ENCODE results near the gene PYDC1.
"Not testable (repeated sequence)": the region's sequence is repeated elsewhere in the genome, so short reads cannot be mapped to it uniquely, and the experiment has no call there.

Gene PYDC1

DNA sequence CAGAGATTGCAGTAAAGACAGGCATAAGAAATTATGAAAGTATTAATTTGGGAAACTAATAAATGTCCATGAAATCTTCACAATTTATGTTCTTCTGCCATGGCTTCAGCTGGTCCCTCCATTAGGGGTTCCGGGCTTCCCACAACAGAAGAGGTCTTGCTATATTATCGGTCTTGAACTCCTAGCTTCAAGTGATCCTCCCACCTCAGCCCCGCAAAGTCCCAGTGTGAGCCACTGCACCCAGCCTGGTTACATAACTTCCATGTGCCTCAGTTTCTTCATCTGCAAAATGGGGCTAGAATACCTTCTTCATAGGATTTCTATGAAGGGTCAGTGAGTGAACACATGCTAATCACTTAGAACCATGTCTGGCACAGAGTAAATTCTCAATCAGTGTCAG lies 29.4 kb upstream of the PYDC1 start:
- H3K27me3 ChIP-seq (ENCODE audit: control insufficient read depth in 1 of 2, insufficient read depth in 2 of 2, low read length in 2 of 2) = peaks cover 0 to 3% of the 10 kb centered on the region in 2 donors
- H3K27ac ChIP-seq (ENCODE audit: low read depth, low read length) = no peak overlapping the region
- H3K9ac ChIP-seq (ENCODE audit: low read length) = no peak overlapping the region
- no peaks in the 10 kb centered on the region for H3K4me1 ChIP-seq (ENCODE audit: insufficient read depth, low read length)
- no peak overlapping the region for H3K4me3 ChIP-seq (ENCODE audit: low read depth in 1 of 2, low read length in 2 of 2)
- H3K9me3 ChIP-seq (ENCODE audit: low read length) = no peaks in the 10 kb centered on the region
- H3K36me3 ChIP-seq (ENCODE audit: insufficient read depth, low read length) = no peaks in the 10 kb centered on the region

DNA sequence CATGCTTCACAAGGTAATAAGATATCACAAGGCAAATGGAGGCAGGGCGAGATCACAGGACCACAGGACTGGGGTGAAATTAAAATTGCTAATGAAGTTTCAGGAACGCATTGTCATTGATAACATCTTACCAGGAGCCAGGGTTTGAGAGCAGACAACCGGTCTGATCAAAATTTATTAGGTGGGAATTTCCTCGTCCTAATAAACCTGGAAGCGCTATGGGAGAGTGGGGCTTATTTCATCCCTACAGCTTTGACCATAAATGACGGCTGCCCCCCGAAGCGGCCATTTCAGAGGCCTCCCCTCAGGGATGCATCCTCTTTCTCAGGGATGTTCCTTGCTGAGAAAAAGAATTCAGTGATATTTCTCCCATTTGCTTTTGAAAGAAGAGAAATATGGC lies 28.7 kb upstream of the PYDC1 start:
- H3K9ac ChIP-seq (ENCODE audit: low read length); H3K27me3 ChIP-seq (ENCODE audit: control insufficient read depth in 1 of 2, insufficient read depth in 2 of 2, low read length in 2 of 2): not testable (repeated sequence)

DNA sequence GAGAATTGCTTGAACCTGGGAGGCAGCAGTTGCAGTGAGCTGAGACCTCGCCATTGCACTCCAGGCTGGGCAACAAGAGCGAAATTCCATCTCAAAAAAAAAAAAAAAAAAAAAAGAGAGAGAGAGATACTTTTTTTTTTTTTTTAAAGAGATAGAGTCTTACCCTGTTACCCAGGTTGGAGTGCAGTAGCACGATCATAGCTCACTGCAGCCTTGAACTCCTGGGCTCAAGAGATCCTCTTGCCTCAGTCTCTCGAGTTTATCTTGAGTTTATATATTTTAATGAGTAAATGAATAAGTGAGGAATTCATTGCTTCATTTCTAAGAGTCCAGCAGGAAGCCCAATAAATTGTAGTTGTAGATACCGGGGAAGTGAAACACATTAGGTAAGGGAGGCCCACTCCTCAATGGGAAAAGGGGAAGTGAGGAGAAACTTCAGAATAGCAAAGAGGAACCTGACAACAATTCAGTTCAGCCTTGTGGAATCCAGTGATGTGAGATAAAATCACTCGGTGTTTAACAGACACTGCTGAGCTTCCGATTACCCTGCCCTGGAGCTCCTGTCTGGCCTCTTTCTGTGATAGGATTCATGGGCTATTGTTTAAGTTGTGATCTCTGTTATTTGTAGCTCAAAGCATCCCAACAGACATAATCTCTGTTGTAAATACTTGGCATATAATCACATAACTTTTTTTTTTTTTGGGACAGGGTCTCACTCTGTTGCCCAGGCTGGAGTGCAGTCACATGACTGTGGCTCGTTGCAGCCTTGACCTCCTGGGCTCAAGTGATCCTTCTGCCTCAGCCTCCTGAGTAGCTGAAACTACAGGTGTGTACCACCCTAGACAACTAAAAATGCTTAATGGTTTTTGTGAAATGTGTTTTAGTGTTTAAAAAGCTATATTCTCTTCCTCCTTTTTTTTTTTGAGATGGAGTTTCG lies 27.1 kb upstream of the PYDC1 start:
- no peaks in the 10 kb centered on the region for H3K36me3 ChIP-seq (ENCODE audit: insufficient read depth, low read length)
- H3K9ac ChIP-seq (ENCODE audit: low read length) = no peak overlapping the region
- no peaks in the 10 kb centered on the region for H3K4me1 ChIP-seq (ENCODE audit: insufficient read depth, low read length)
- H3K9me3 ChIP-seq (ENCODE audit: low read length) = no peaks in the 10 kb centered on the region
- peaks cover 0 to 3% of the 10 kb centered on the region in 2 donors for H3K27me3 ChIP-seq (ENCODE audit: control insufficient read depth in 1 of 2, insufficient read depth in 2 of 2, low read length in 2 of 2)
- no peak overlapping the region for H3K4me3 ChIP-seq (ENCODE audit: low read depth in 1 of 2, low read length in 2 of 2)
- H3K27ac ChIP-seq (ENCODE audit: low read depth, low read length) = no peak overlapping the region

More for the DNA sequence above, 28.7 kb upstream of the PYDC1 start:
- not testable (repeated sequence) for H3K27ac ChIP-seq (ENCODE audit: low read depth, low read length); H3K4me1 ChIP-seq (ENCODE audit: insufficient read depth, low read length); H3K9me3 ChIP-seq (ENCODE audit: low read length); H3K4me3 ChIP-seq (ENCODE audit: low read depth in 1 of 2, low read length in 2 of 2); H3K36me3 ChIP-seq (ENCODE audit: insufficient read depth, low read length)

DNA sequence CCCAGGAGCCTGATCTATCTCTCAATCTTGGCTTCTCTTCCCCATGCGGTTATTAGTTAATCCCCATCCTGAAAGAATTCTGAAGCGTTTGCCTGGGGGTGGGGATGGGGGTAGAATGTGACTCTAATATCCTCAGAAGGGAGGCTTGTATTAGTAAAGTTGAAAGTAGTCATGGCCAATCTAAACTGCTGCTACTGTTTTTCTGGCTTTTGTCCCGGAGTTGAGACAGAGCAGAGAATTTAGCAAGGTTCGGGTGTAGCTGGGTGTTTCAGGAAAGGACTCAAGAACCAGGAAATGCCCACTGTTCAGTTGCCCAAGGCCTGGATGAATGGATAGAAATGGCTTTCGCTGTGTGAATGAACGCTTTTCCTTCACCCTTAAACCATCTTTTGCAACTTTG lies 25.3 kb upstream of the PYDC1 start:
- no peak overlapping the region for H3K27ac ChIP-seq (ENCODE audit: low read depth, low read length)
- no peaks in the 10 kb centered on the region for H3K36me3 ChIP-seq (ENCODE audit: insufficient read depth, low read length)
- no peak overlapping the region for H3K4me3 ChIP-seq (ENCODE audit: low read depth in 1 of 2, low read length in 2 of 2)
- no peaks in the 10 kb centered on the region for H3K9me3 ChIP-seq (ENCODE audit: low read length)
- H3K9ac ChIP-seq (ENCODE audit: low read length) = no peak overlapping the region
- no peaks in the 10 kb centered on the region for H3K4me1 ChIP-seq (ENCODE audit: insufficient read depth, low read length)
- peaks cover 0 to 3% of the 10 kb centered on the region in 2 donors for H3K27me3 ChIP-seq (ENCODE audit: control insufficient read depth in 1 of 2, insufficient read depth in 2 of 2, low read length in 2 of 2)

DNA sequence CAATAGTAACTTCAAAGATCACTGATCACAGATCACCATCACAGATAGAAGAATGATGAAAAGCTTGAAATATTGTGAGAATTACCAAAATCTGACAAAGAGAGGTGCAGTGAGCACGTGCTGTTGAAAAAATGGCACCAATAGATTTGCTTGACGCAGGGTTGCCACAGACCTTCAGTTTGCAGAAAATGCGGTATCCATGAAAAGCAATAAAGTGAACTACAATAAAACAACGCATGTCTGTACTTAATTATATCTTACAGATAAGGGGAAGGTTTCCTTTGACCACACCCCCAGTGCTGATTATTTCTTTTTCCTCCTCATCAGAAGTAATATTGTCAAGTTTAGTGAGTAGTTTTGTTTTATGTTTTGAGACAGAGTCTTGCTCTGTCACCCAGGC lies 21.1 kb upstream of the PYDC1 start:
- Histone ChIP-seq H3K9ac (ENCODE audit: low read length) (no peak overlapping the region), H3K27me3 (ENCODE audit: control insufficient read depth in 1 of 2, insufficient read depth in 2 of 2, low read length in 2 of 2) (no peaks in the 10 kb centered on the region), H3K4me3 (ENCODE audit: low read depth in 1 of 2, low read length in 2 of 2) (no peak overlapping the region), H3K36me3 (ENCODE audit: insufficient read depth, low read length) (no peaks in the 10 kb centered on the region), H3K4me1 (ENCODE audit: insufficient read depth, low read length) (no peaks in the 10 kb centered on the region), H3K9me3 (ENCODE audit: low read length) (no peaks in the 10 kb centered on the region), H3K27ac (ENCODE audit: low read depth, low read length) (no peak overlapping the region)

DNA sequence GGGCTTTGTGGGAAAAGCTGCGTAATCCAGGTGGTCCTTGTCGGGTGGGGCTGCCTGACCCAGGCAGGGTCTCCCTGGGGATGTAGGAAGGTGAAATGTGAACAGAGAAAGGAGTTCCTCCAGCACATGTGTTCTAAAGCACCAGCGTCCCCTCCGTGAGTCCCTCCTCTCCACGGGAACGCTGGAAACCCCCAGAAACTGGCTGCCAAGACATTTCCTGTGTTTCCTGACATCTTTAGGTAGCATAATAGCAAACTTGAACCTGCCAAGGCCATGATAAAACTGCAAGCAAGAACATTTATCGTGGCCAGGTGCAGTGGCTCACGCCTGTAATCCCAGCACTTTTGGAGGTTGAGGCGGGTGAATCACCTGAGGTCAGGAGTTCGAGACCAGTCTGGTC lies 12.6 kb upstream of the PYDC1 start:
- Histone ChIP-seq H3K9me3 (ENCODE audit: low read length) (no peaks in the 10 kb centered on the region), H3K27me3 (ENCODE audit: control insufficient read depth in 1 of 2, insufficient read depth in 2 of 2, low read length in 2 of 2) (no peaks in the 10 kb centered on the region), H3K9ac (ENCODE audit: low read length) (no peak overlapping the region), H3K4me1 (ENCODE audit: insufficient read depth, low read length) (no peaks in the 10 kb centered on the region), H3K27ac (ENCODE audit: low read depth, low read length) (no peak overlapping the region), H3K4me3 (ENCODE audit: low read depth in 1 of 2, low read length in 2 of 2) (no peak overlapping the region), H3K36me3 (ENCODE audit: insufficient read depth, low read length) (no peaks in the 10 kb centered on the region)

DNA sequence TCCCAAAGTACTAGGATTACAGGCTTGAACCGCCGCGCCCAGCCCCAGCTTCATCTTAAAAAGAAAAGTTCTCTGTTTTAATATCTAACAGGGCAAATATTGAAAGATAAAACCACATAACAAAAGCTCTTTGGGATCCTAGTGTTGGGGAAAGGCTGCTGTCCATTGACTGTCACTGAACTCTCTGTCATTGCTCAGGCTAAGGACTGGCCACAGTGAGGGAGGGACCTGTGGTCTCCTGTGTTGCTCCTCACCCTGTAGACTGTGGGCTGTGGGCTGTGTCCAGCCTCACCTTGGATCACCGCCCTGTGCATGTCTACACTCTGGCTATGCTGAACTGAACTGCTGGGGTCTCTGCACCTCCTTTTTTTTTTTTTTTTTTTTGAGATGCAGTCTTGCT lies 11.3 kb upstream of the PYDC1 start:
- H3K4me3 ChIP-seq (ENCODE audit: low read depth in 1 of 2, low read length in 2 of 2) = no peak overlapping the region
- H3K36me3 ChIP-seq (ENCODE audit: insufficient read depth, low read length) = no peaks in the 10 kb centered on the region
- no peak overlapping the region for H3K27ac ChIP-seq (ENCODE audit: low read depth, low read length)
- H3K27me3 ChIP-seq (ENCODE audit: control insufficient read depth in 1 of 2, insufficient read depth in 2 of 2, low read length in 2 of 2) = peaks cover 0 to 1% of the 10 kb centered on the region in 2 donors
- no peaks in the 10 kb centered on the region for H3K9me3 ChIP-seq (ENCODE audit: low read length)
- H3K4me1 ChIP-seq (ENCODE audit: insufficient read depth, low read length) = no peaks in the 10 kb centered on the region
- no peak overlapping the region for H3K9ac ChIP-seq (ENCODE audit: low read length)

DNA sequence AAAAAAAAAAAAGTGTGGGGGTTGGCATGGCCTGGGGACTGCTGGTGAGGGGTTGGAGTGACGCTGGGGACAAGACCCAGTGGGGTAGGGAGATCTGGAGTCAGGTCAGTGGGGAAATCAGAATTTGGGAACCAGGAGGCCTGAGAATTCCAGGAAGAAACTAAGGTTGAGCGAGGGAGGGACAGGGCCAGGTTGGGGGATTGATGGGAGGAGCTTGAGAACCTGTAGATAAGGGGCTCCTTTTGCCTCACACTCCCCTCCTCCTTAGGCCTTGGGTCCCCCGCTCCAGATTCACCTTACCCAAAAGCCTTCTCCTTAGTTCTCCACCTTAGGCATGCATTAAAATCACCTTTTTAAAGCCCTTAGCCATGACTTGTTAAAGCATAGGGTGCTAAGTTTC lies 8.3 kb upstream of the PYDC1 start:
- Histone ChIP-seq H3K4me1 (ENCODE audit: insufficient read depth, low read length) (no peaks in the 10 kb centered on the region), H3K9ac (ENCODE audit: low read length) (no peak overlapping the region), H3K36me3 (ENCODE audit: insufficient read depth, low read length) (no peaks in the 10 kb centered on the region), H3K4me3 (ENCODE audit: low read depth in 1 of 2, low read length in 2 of 2) (no peak overlapping the region), H3K27ac (ENCODE audit: low read depth, low read length) (no peak overlapping the region), H3K27me3 (ENCODE audit: control insufficient read depth in 1 of 2, insufficient read depth in 2 of 2, low read length in 2 of 2) (peaks cover 0 to 11% of the 10 kb centered on the region in 2 donors), H3K9me3 (ENCODE audit: low read length) (no peaks in the 10 kb centered on the region)

DNA sequence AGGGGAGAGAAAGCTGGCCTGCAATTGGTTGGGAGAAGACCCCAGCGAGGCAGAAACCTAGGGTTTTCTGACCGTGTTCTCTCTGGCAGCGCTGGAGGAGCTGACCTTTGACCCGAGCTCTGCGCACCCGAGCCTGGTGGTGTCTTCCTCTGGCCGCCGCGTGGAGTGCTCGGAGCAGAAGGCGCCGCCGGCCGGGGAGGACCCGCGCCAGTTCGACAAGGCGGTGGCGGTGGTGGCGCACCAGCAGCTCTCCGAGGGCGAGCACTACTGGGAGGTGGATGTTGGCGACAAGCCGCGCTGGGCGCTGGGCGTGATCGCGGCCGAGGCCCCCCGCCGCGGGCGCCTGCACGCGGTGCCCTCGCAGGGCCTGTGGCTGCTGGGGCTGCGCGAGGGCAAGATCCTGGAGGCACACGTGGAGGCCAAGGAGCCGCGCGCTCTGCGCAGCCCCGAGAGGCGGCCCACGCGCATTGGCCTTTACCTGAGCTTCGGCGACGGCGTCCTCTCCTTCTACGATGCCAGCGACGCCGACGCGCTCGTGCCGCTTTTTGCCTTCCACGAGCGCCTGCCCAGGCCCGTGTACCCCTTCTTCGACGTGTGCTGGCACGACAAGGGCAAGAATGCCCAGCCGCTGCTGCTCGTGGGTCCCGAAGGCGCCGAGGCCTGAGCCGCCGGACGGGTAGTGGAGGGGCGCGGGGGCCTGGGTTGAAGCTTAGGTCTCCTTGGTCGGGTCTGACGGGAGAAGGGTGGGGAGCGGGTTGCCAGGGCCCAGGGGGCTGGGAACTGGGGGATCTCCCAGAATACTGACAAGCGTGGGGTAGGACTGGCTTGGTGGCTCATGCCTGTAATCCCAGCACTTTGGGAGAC lies 7.4 kb upstream of the PYDC1 start:
- Histone ChIP-seq H3K9ac (ENCODE audit: low read length) (no peak overlapping the region), H3K36me3 (ENCODE audit: insufficient read depth, low read length) (no peaks in the 10 kb centered on the region), H3K4me1 (ENCODE audit: insufficient read depth, low read length) (no peaks in the 10 kb centered on the region), H3K27ac (ENCODE audit: low read depth, low read length) (no peak overlapping the region), H3K9me3 (ENCODE audit: low read length) (no peaks in the 10 kb centered on the region), H3K4me3 (ENCODE audit: low read depth in 1 of 2, low read length in 2 of 2) (no peak overlapping the region), H3K27me3 (ENCODE audit: control insufficient read depth in 1 of 2, insufficient read depth in 2 of 2, low read length in 2 of 2) (peaks cover 0 to 13% of the 10 kb centered on the region in 2 donors)

DNA sequence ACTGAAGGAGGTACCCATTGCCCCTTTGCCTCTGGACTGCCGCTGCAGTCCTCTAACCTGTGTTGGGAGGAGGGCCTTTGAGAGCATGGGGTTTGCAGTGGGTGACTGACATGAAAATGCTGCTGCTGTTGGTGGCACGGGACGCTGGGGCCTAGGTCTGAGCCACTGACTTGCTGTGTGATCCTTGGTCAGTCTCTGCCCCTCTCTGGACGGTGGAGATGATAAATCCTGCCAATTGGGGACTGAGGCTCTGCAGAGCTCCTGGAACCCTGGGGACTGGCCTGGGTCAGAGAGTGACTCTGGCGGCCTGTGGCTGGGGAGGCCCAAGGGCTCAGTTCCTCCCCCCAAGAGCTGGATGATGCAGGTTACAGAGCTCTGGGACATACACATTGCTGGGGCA lies 6.1 kb upstream of the PYDC1 start:
- no peaks in the 10 kb centered on the region for H3K9me3 ChIP-seq (ENCODE audit: low read length)
- H3K27me3 ChIP-seq (ENCODE audit: control insufficient read depth in 1 of 2, insufficient read depth in 2 of 2, low read length in 2 of 2) = peaks cover under 1 to 25% of the 10 kb centered on the region in 2 donors
- no peak overlapping the region for H3K9ac ChIP-seq (ENCODE audit: low read length)
- no peak overlapping the region for H3K27ac ChIP-seq (ENCODE audit: low read depth, low read length)
- H3K4me3 ChIP-seq (ENCODE audit: low read depth in 1 of 2, low read length in 2 of 2) = no peak overlapping the region
- no peaks in the 10 kb centered on the region for H3K36me3 ChIP-seq (ENCODE audit: insufficient read depth, low read length)
- no peaks in the 10 kb centered on the region for H3K4me1 ChIP-seq (ENCODE audit: insufficient read depth, low read length)

DNA sequence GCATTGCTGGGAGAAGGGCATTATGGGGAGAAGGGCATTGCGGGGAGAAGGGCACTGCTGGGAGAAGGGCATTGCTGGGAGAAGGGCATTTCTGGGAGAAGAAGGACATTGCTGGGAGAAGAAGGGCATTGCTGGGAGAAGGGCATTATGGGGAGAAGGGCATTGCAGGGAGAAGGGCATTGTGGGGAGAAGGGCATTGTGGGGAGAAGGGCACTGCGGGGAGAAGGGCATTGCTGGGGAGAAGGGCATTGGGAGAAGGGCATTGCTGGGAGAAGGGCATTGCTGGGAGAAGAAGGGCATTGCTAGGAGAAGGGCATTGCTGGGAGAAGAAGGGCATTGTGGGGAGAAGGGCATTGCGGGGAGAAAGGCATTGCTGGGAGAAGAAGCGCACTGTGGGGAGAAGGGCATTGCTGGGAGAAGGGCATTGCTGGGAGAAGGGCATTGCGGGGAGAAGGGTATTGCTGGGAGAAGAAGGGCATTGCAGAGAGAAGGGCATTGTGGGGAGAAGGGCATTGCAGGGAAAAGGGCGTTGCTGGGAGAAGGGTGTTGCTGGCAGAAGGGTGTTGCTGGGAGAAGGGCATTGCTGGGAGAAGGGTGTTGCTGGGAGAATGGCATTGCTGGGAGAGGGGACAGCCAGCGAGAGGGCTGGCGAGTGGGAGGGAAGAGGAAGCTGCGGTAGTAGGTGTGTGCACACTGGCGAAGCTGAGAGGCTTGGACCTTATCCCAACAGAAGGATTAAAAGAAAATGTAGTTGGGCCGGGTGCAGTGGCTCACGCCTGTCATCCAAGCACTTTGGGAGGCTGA lies 4.6 kb upstream of the PYDC1 start:
- Histone ChIP-seq H3K4me3 (ENCODE audit: low read depth in 1 of 2, low read length in 2 of 2) (no peak overlapping the region), H3K9ac (ENCODE audit: low read length) (no peak overlapping the region), H3K36me3 (ENCODE audit: insufficient read depth, low read length) (no peaks in the 10 kb centered on the region), H3K27ac (ENCODE audit: low read depth, low read length) (no peak overlapping the region), H3K9me3 (ENCODE audit: low read length) (no peaks in the 10 kb centered on the region), H3K4me1 (ENCODE audit: insufficient read depth, low read length) (peaks cover 6% of the 10 kb centered on the region), H3K27me3 (ENCODE audit: control insufficient read depth in 1 of 2, insufficient read depth in 2 of 2, low read length in 2 of 2) (peaks cover 16 to 40% of the 10 kb centered on the region in 2 donors)

All from muscle layer of colon (tissue), 2 donors.